BLaER1 treated with 17β-estradiol and CSF1 and Interleukin-3, amounts not matched to agents 10 nM and 100 nM (cell line): ENCODE measurements around the gene NR5A2.
A peak's percentile ranks its signal among the peaks of the same experiment; 100 is the strongest.
"Not testable (repeated sequence)": the region's sequence is repeated elsewhere in the genome, so short reads cannot be mapped to it uniquely, and the experiment has no call there.

ENCODE experiments used
- H3K27ac ChIP-seq, 11 experiments: shearing (Covaris generic); formaldehyde crosslinking; 2 replicates each; pipeline ENCODE4 v1.8.1; 2022
- H3K27me3 ChIP-seq, 11 experiments: shearing (Covaris generic); formaldehyde crosslinking; 2 replicates each; pipeline ENCODE4 v1.8.1; 2022
- H3K36me3 ChIP-seq, 11 experiments: shearing (Covaris generic); formaldehyde crosslinking; 2 replicates each; pipeline ENCODE4 v1.8.1; 2022
- H3K4me1 ChIP-seq, 10 experiments: shearing (Covaris generic); formaldehyde crosslinking; 2 replicates each; pipeline ENCODE4 v1.8.1; 2022
- H3K4me2 ChIP-seq, 11 experiments: shearing (Covaris generic); formaldehyde crosslinking; 2 replicates each; pipeline ENCODE4 v1.8.1; 2022
- H3K4me3 ChIP-seq, 10 experiments: shearing (Covaris generic); formaldehyde crosslinking; 2 replicates each; pipeline ENCODE4 v1.8.1; 2022
- H3K9ac ChIP-seq, 11 experiments: shearing (Covaris generic); formaldehyde crosslinking; 2 replicates each; pipeline ENCODE4 v1.8.1; 2022
- H3K9me3 ChIP-seq, 11 experiments: shearing (Covaris generic); formaldehyde crosslinking; replicated peaks in 1 of 11; 2 replicates each; pipeline ENCODE4 v1.8.1; 2022
- H4K20me1 ChIP-seq, 11 experiments: shearing (Covaris generic); formaldehyde crosslinking; 2 replicates each; pipeline ENCODE4 v1.8.1; 2022
- Cebpa-rat ChIP-seq, 11 experiments: shearing (Covaris generic); IDR thresholded peaks; 2 replicates each; pipeline ENCODE4 v1.8.1; 2022

The NR5A2 gene

DNA sequence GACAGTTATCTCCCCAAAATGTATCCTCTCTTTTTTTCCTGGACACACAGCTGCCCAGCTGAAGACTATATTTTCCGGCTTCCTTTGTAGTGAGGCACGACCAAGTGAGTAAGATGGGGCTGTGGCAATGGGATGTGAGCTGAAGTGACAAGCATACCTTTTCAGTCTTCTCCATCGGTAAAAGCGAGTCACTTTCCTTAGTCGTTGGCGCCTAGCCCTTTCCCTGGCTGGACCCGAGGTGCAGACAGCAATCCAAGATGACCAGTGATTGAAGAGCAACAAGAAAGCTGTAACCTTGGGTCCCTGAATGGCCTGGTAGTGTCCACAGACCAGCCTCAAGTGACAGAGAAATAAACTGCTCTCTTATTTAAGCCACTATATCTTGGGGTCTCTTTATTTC, 155.2 kb downstream of the NR5A2 start:
- Histone ChIP-seq H3K36me3 (no peaks in the 10 kb centered on the region), H3K27ac (peak overlapping the region in 6 of 11 experiments; percentile 46 to 73 (median 66); a peak in 5 of 22 replicates), H3K4me3 (no peak overlapping the region), H3K9ac (no peak overlapping the region), H3K27me3 (no peaks in the 10 kb centered on the region), H4K20me1 (no peaks in the 10 kb centered on the region), H3K4me2 (no peak overlapping the region; a peak in 1 of 22 replicates), H3K4me1 (peaks cover 10 to 28% (median 22%) of the 10 kb centered on the region in 10 experiments), H3K9me3 (peaks cover 0 to 12% (median 7%) of the 10 kb centered on the region in 11 experiments; a peak in 13 of 22 replicates)
- TF ChIP-seq Cebpa-rat (IDR thresholded peaks at IDR 0.05) = no peak

DNA sequence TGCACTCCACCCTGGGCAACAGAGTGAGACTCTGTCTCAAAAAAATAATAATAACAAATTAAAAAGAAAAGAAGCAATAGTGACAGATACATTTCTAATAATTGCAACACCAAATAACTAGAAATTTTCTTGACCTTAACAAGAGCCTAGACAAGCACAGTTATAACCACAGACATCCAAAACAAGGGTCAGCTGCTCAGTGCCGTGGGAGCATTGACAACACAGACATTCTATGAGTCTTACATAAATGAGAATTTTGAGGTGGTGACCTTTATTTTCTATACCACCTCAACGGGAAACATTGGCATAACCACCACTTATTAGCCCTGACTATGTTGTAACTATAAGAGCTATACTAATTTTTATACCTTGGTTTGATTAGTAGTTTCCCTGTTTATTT, 156.1 kb downstream of the NR5A2 start:
- peak overlapping the region in 9 of 11 experiments; percentile 17 to 73 (median 49); a peak in 17 of 22 replicates for H3K27ac ChIP-seq
- no peak for TF ChIP-seq Cebpa-rat (IDR thresholded peaks at IDR 0.05)
- peaks cover 0 to 12% (median 7%) of the 10 kb centered on the region in 11 experiments; a peak in 13 of 22 replicates for H3K9me3 ChIP-seq
- peak overlapping the region in 4 of 11 experiments; percentile 6 to 42 (median 14); a peak in 2 of 22 replicates for H3K9ac ChIP-seq
- no peaks in the 10 kb centered on the region for H3K36me3 ChIP-seq
- H3K27me3 ChIP-seq = no peaks in the 10 kb centered on the region
- H3K4me2 ChIP-seq = peak overlapping the region; percentile 48 to 75 (median 59); a peak in 20 of 22 replicates
- H3K4me1 ChIP-seq = peaks cover 10 to 28% (median 22%) of the 10 kb centered on the region in 10 experiments
- no peak overlapping the region for H3K4me3 ChIP-seq
- H4K20me1 ChIP-seq = no peaks in the 10 kb centered on the region

DNA sequence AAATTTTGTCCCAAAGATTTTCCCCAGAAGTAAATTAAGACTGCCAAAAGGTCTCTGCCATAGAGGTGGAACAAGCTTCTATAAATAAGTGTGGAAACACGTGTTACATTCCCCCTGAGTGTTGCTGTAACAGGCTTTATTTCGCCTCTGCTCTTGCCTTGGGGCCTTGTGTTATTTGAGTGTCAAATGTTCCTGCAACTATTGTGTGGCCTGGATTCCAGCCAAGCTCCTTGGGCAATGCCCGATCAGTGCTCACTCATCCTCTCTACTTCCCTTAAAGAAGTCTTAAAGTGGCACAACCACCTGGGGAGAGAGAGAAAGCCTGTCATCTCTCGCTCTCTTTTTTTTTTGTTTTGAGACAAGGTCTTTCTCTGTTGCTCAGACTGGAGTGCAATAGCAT, 156.7 kb downstream of the NR5A2 start:
- peak overlapping the region; percentile 48 to 75 (median 59) for H3K4me2 ChIP-seq

DNA sequence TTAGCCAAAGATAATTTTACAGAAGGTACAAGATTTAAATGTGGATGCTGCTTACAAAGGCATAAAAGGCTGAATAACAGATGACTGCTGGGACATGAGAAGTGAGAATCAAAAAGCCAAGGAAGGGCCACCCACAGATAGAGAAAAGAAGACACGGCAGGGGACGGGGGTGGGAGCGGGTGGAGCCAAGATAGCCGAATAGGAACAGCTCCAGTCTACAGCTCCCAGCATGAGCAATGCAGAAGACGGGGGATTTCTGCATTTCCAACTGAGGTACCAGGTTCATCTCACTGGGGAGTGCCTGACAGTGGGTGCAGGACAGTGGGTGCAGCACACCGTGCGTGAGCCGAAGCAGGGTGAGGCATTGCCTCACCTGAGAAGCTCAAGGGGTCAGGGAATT, 157.7 kb downstream of the NR5A2 start:
- not testable (repeated sequence) for H3K27me3 ChIP-seq, H3K4me3 ChIP-seq, H4K20me1 ChIP-seq, H3K36me3 ChIP-seq, H3K9ac ChIP-seq
- peaks cover 10 to 28% (median 22%) of the 10 kb centered on the region in 10 experiments for H3K4me1 ChIP-seq
- H3K9me3 ChIP-seq = peaks cover 0 to 12% (median 7%) of the 10 kb centered on the region in 11 experiments; a peak in 13 of 22 replicates
- peak overlapping the region in 7 of 11 experiments; percentile 7 to 75 (median 61); a peak in 11 of 22 replicates for H3K4me2 ChIP-seq
- peak overlapping the region in 7 of 11 experiments; percentile 43 to 73 (median 64); a peak in 12 of 22 replicates for H3K27ac ChIP-seq

More for the DNA sequence above, 156.7 kb downstream of the NR5A2 start:
- Histone ChIP-seq H3K27me3 (no peaks in the 10 kb centered on the region), H3K36me3 (no peaks in the 10 kb centered on the region), H4K20me1 (no peaks in the 10 kb centered on the region), H3K4me1 (peaks cover 10 to 28% (median 22%) of the 10 kb centered on the region in 10 experiments), H3K9me3 (peaks cover 0 to 12% (median 7%) of the 10 kb centered on the region in 11 experiments; a peak in 13 of 22 replicates), H3K9ac (peak overlapping the region in 9 of 11 experiments; percentile 6 to 42 (median 19); a peak in 5 of 22 replicates), H3K27ac (peak overlapping the region in 9 of 11 experiments; percentile 17 to 73 (median 49); a peak in 17 of 22 replicates), H3K4me3 (no peak overlapping the region)
- TF ChIP-seq Cebpa-rat (IDR thresholded peaks at IDR 0.05) = peak in 9 of 11 experiments; percentile 61 to 91 (median 86); a peak in 17 of 22 replicates

DNA sequence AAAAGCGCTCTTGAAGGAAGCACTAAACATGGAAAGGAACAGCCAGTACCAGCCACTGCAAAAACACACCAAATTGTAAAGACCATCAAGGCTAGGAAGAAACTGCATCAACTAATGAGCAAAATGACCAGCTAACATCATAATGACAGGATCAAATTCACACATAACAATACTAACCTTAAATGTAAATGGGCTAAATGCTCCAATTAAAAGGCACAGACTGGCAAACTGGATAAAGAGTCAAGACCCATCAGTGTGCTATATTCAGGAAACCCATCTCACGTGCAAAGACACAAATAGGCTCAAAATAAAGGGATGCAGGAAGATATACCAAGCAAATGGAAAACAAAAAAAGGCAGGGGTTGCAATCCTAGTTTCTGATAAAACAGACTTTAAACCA, 159.8 kb downstream of the NR5A2 start:
- H3K4me1 ChIP-seq = peaks cover 10 to 28% (median 22%) of the 10 kb centered on the region in 10 experiments
- H3K9me3 ChIP-seq = peaks cover 0 to 12% (median 7%) of the 10 kb centered on the region in 11 experiments; a peak in 13 of 22 replicates
- H3K4me2 ChIP-seq, H3K27ac ChIP-seq, H3K27me3 ChIP-seq, H3K4me3 ChIP-seq, H3K36me3 ChIP-seq, H4K20me1 ChIP-seq, H3K9ac ChIP-seq: not testable (repeated sequence)

DNA sequence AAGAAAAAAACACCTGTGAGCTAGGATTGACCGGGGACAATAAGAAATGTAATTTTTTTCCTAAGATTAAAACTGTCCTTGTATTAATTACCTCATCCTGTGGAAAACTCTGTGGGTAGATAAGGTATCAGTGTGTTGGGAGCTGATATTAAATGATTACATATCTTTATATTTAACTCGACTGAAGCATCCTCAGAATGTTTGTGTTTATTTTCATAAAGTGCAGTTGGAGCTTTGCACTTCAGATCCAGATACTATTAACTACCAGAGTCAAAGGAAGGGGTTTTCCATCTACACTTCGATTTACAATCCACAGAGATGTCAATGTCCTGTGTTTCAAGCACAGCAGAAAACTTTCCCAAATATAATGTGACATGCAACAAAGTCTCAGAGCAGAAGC, 164.5 kb downstream of the NR5A2 start:
- TF ChIP-seq Cebpa-rat (IDR thresholded peaks at IDR 0.05) = no peak
- H3K27ac ChIP-seq = no peak overlapping the region

DNA sequence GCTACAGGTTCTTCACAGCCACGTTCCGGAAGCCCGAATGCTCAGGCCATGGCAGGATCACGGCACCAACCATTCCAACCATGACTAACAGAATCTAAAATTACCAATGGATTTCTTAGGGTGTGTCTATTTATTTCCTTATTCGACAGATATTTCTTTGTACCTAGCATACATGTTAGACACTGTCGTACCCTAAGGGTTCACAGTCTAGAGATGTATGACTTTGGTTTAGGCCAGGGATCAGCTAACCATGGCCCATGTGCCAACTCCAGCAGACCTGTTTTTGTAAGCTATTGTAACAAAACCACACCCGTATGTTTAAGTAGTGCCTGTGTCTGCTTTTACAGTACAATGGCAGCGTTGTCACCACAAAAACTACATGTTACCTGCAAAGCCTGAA, 167.0 kb downstream of the NR5A2 start:
- no peaks in the 10 kb centered on the region for H4K20me1 ChIP-seq
- H3K9ac ChIP-seq = no peak overlapping the region
- no peak overlapping the region for H3K27ac ChIP-seq
- no peak for TF ChIP-seq Cebpa-rat (IDR thresholded peaks at IDR 0.05)
- H3K4me2 ChIP-seq = no peak overlapping the region
- H3K9me3 ChIP-seq = no peaks in the 10 kb centered on the region
- no peaks in the 10 kb centered on the region for H3K36me3 ChIP-seq
- no peaks in the 10 kb centered on the region for H3K27me3 ChIP-seq
- H3K4me1 ChIP-seq = no peaks in the 10 kb centered on the region
- H3K4me3 ChIP-seq = no peak overlapping the region

More for the DNA sequence above, 164.5 kb downstream of the NR5A2 start:
- Histone ChIP-seq H3K4me1 (no peaks in the 10 kb centered on the region), H3K36me3 (no peaks in the 10 kb centered on the region), H4K20me1 (no peaks in the 10 kb centered on the region), H3K9ac (no peak overlapping the region), H3K4me3 (no peak overlapping the region), H3K9me3 (no peaks in the 10 kb centered on the region), H3K27me3 (no peaks in the 10 kb centered on the region), H3K4me2 (no peak overlapping the region)

DNA sequence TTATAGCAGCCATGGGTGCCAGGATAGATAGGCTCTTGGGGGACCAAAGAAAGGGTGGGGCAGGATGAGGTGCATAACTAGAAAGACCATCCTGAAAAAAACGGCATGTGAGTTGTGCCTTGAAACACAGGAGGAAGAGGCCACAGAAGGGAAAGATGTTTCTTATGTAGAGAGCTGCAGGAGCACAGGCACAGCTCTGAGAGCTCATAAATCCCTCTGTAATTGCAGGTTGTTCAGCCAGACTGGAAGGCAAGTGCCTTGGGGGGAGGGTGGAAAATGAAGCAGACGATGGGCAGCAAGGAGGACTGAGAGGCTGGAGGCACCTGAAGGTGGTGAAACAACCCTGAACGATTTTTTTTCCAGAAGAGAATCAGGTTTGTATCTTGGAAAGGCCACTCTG, 170.7 kb downstream of the NR5A2 start:
- no peak overlapping the region for H3K27ac ChIP-seq
- no peak for TF ChIP-seq Cebpa-rat (IDR thresholded peaks at IDR 0.05)
- H3K9ac ChIP-seq = no peak overlapping the region
- no peaks in the 10 kb centered on the region for H3K36me3 ChIP-seq
- no peak overlapping the region for H3K4me3 ChIP-seq
- H3K4me1 ChIP-seq = no peaks in the 10 kb centered on the region
- no peaks in the 10 kb centered on the region for H4K20me1 ChIP-seq
- no peaks in the 10 kb centered on the region for H3K27me3 ChIP-seq
- peaks cover 0 to 17% (median 0%) of the 10 kb centered on the region in 11 experiments; a peak in 8 of 22 replicates for H3K9me3 ChIP-seq
- H3K4me2 ChIP-seq = no peak overlapping the region

DNA sequence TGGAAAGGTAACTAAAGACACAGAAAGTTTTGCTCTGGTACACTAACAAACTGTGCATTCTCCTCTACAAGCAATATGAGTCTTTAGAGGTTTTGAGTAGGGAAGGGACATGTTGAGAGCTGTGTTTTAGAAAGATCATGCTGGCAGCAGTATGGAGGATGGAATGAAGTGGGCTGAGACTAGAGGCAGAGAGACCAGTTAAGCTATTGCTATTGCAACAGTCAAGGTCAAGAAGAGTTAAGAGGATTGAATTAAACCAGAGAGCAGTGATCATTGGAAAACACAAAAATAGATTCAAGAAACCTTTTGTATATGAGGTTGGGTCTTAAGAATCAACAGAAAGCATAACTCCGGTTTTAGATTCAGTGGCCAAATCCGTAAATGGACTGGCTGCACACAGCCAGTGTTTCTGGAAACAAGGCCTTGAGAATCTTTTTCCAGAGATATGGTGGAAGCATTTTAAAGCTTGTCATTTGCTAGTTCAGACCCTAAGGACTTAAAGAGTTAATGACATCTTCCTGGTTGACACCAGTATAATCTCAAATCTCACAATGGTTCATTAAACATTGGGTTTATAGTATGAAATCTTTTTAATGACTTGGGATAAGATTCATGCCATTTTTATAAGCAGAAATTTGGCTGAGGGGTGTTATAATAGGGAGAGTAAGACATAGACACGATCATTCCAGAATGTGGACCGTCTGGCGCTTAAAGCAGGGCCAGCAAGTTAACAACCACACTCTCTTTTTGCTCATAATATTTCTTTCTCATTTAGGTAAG, 177.9 kb downstream of the NR5A2 start:
- H3K27me3 ChIP-seq = no peaks in the 10 kb centered on the region

More for the DNA sequence above, 177.9 kb downstream of the NR5A2 start:
- no peak overlapping the region for H3K4me2 ChIP-seq
- H3K36me3 ChIP-seq = no peaks in the 10 kb centered on the region
- no peak for TF ChIP-seq Cebpa-rat (IDR thresholded peaks at IDR 0.05)
- no peak overlapping the region for H3K27ac ChIP-seq
- peaks cover 10 to 35% (median 14%) of the 10 kb centered on the region in 10 experiments for H3K4me1 ChIP-seq
- no peak overlapping the region for H3K4me3 ChIP-seq
- no peak overlapping the region for H3K9ac ChIP-seq
- peaks cover 0 to 11% (median 0%) of the 10 kb centered on the region in 11 experiments; a peak in 8 of 22 replicates for H3K9me3 ChIP-seq
- no peaks in the 10 kb centered on the region for H4K20me1 ChIP-seq
